ENCODE measurements around the gene TMLHE.
"Not testable (repeated sequence)": the region's sequence is repeated elsewhere in the genome, so short reads cannot be mapped to it uniquely, and the experiment has no call there.

- not testable (repeated sequence) for TF ChIP-seq USF1 (CRISPR knock-in tag; IDR thresholded peaks at IDR 0.05); EMX1 (CRISPR knock-in tag; IDR thresholded peaks at IDR 0.05); CTCF (IDR thresholded peaks at IDR 0.05); ZNF671 (CRISPR knock-in tag; IDR thresholded peaks at IDR 0.05); RELA (CRISPR knock-in tag; IDR thresholded peaks at IDR 0.05; ENCODE audit: borderline replicate concordance); NR1H2 (CRISPR knock-in tag; IDR thresholded peaks at IDR 0.05); MAX (CRISPR knock-in tag; IDR thresholded peaks at IDR 0.05); SMAD4 (CRISPR knock-in tag; IDR thresholded peaks at IDR 0.05); GABPB1 (CRISPR knock-in tag; IDR thresholded peaks at IDR 0.05); SOX15 (CRISPR knock-in tag; IDR thresholded peaks at IDR 0.05); TCF7 (CRISPR knock-in tag; IDR thresholded peaks at IDR 0.05; ENCODE audit: low read depth)
These were observed 121.3 kb downstream of the TMLHE start for GRCh38 chrX:155491421-155491820.
